Activated CD4-positive, CD25-positive, alpha-beta regulatory T cell (primary cell): ENCODE data around the gene THSD4.

Source experiments
- DNase-seq, 4 experiments: peaks; one replicate each; lab custom pipeline; 2025; lab: John Stamatoyannopoulos, UW

THSD4 gene

DNA sequence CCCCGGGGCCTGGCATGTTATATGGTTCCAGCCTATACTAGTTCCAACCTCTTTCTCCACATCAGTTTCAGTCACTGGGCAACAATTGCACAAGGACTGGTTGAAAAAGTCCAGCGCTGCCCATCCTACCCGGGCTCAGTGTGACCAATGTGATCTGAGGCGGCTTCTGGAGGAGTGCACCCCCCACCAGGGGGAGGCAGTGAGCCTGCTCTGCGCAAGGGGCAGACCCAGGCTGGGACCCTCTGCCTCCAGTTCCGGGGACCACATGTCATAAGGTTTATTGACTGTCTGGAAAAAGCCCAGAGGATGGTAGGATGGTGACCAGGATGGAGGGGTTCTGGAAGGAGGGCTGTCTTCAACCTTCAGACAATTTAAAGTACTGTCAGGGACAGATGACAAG lies 669.4 kb downstream of the THSD4 start:
- DNase-seq = no peak

DNA sequence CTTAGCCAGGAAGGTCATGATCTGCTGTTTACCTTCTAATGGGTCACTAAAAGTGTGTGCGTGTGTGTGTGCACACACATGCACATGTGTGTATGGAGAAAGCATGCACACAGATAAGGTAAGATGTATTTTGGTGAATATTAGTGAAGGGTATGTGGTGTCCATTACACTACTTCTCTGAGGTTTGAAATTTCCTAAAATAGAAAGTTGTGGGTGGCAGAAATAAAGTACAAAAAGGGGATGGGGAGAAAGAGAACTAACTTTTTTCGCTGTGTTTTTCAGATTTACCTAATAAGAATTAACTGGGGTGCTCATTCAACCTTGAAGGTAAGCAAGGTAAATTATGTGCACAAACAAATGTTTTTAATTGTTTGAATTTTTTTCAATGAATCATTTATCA lies 670.7 kb downstream of the THSD4 start:
- DNase-seq = no peak

DNA sequence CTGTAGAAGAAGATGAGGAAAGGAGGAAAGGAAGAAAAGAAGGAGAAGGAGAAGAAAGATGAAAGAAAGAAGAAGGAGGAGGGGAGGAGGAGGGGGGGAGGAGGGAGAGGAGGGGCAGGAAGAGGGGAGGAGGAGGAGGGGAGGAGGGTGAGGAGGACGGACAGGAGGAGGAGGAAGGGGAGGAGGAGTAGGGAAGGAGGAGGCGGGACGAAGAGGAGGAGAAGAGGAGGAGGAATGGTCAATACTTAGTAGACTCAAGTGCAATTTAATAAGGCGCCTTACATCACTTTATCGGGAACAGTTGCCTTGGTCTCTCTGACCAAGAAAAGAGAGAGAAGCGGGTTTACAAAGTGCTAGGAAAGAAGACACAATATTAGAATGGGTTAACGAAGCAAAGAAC lies 671.4 kb downstream of the THSD4 start:
- DNase-seq = no peak

DNA sequence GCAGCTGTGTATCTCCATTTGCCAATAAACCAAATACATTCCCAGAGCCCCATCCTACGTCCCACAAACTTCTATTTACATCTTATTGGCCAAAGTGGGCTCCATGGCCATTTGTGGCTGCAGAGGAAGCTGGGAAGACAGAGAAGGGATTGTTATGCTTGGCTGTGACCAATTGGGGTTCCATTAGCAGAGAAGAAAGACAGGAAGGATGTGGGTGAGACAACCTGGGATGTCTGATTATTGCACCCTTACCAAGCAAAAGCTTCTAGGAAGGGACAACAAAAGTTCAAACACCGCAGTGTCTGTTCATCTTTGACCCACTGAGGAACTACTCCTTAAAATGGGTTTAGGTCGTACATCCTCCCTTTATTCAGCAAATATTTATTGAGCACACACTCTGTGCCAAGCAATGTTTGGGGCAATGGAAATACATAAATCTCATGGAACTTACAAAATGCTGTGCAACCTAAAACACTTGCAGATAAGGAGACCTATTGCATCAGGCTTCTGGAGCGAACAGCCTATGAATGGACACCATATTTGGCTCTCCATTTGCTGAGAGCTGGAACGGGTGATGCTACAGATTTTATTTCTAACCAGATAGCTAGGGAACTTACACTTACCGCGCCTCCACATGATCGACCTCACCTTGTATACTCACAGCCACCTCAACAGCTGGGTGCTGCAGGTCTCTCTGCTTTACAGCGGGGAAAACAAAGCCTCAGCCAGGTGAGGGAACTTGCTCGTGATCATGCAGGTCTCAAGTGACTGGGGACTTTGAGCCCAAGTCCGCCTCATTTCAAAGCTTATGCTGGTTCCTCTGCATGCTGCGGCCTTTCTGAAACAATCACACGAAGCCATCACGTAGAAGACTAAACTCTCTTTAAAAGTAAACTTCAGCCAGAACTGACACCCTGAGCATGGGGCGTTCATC lies 673.6 kb downstream of the THSD4 start:
- DNase-seq = no peak

DNA sequence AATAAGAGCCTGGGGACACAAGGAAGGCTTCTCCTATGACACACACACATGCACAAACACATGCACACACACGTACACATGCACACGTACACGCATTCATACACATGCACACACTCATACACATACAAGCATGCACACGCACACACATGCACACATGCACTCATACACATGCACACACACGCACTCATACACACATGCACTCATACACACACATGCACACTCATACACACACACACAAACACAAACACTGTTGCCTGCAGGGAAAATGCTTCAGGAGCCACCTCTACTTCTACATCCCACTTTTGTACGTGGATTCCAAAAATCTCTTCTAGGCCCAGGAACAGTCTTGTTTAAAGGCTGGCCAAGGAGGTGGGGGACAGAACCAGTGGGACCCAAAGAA lies 674.3 kb downstream of the THSD4 start:
- no peak for DNase-seq

DNA sequence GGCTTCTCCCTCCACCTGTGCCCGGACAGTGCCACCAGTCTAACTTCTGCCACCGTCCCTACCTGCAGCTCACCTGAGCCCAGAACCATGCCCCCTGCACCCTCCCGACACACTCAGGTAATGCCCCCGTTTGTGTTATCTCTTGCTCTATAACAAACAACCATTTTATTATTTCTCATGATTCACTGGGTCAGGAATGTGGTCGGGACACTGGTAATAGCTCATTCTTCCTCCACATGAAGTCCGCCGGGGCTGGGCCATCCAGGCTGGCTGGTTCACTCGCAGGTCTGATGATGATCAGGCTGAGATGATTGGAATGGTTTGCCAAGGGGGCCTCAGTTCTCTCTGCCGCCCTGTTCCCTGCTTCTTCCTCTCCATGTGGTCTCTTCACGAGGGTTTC lies 674.8 kb downstream of the THSD4 start:
- DNase-seq = no peak

DNA sequence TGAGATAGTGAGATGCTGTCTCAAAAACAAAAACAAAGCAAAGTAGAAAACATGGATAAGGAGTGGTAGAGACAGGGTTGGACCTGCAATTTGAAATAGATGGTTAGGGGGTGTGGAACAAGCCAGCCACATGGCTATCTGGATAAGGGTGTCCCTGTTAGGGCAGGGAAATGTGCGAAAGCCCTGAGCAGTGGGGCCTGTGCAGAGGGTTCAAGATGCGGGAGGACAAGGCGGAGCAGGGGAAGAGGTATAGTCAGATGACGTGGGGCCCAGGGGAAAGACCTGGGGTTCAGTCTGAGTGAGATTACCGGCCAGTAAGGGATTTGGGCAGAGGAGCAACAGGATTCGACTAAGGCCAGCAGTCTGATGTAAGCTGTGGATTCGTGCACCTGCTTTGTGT lies 676.7 kb downstream of the THSD4 start:
- DNase-seq = no peak

DNA sequence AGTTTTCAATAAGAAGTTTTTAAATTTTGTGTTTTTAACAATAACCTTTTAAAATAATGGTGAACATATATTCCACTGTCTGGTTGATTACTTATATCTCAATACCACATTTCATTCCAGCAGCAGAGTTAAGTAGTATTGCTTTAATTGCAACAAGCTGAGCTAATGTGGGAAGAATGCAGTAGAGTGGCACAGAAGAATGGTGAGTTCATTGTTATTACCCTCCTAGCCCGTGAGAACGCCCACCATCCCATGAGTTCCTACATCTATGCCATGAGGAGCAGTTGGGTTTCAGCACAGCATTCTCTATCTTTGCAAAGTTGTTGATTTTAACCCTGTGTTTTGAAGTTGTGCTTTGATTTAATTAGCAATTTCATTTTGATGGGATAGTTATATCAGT lies 677.2 kb downstream of the THSD4 start:
- DNase-seq = no peak

DNA sequence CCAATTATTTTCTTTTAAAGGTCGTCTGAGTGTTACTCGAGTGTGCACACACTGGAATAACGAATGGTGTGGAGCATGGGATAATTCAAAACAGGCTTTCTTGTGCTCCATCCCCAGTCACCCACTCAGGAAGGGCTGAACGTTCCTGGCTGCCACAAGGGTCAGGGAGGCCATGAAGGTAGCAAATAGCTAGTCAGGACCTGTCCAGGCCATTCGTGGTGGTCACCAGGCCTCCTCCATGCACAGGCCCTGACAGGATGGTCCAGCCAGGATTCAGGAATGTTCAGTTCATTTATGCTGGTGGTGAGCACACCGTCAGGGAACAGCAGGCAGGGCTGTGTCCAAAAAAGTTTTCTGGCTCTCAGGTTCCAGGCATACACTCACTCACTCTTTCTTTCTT lies 683.4 kb downstream of the THSD4 start:
- DNase-seq = no peak

DNA sequence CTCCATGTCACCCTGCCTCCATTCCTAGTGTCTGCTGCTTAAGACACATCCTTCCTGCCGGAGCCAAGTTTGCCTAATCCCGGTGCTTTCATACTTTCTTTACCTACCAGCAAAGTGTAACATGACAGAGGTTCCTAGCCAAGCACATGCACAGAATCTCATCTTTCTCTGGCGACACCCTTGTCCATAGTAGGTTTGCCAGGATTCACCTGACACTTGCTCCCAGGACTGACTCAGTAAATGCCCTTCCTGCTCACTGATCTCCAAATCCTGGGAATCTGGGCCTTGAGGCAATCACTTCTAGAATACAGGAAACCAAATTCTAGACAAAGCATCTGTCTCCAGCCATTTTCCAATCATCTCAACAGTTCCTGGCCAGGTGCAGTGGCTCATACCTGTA lies 684.9 kb downstream of the THSD4 start:
- DNase-seq = no peak

DNA sequence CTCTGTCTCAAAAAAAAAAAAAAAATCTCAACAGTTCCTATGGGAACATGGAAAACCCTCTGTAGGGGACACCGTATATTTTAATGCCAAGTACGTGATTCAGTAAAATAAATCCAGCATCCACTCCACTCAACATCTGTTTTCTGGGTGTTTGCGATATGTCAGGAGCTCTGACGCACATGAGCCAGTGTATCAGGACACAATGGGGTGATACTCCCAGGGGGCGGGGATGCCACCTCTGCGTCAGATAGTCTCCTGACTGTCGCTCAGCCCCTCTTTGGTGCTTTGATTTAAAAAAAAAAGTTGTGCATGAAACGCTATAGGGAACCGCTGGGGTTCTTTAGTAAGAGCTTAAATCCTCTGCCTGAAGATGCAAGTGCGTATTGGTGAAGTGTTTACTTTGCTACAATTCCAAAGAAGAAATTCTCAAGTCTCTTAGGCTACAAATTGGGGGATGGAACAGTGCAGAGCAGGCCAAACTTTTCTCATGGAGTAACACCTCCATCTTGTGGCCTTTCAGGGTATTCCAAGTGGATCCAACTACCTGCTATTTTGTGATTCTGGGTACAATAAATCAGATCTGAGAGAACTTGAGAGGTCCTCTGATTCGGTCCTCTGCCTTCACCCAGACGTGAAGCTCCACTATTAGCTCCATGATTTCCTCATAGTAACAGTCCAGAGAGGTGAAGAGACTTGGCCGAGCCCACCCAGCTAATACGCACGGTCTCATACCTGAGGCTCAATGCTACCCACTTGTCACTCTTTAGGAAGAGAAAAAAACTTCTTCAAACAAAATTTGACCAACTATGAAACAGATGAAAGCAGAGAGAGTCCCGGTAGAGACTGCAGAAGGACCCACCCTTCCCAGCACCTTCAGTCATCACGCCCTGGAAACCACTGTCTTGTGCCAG lies 685.8 kb downstream of the THSD4 start:
- no peak for DNase-seq

DNA sequence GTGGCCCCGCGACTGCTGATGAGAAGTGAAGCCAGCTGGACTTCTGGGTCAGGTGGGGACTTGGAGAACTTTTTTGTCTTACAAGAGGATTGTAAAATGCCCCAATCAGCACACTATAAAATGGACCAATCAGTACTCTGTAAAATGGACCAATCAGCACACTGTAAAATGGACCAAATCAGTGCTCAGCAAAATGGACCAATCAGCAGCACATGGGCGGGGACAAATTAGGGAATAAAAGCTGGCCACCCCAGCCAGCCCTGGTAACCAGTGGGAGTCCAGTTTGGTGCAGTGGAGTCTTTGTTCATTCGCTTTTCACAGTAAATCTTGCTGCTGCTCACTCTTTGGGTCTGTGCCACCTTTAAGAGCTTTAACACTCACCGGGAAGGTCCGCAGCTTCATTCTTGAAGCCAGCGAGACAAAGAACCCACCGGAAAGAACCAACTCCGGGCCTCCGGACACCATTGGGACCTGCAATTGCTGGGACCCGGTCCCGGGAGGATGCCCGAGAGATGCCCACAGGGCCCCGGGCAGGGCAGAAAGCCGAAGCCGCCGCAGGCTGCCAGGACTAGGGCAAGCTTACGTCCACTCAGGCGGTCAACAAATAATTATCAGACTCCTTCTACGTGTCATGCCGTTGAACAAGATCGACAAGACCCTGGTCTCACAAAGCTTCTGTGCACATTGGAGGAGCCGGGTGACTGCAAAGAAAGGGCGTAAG lies 686.8 kb downstream of the THSD4 start:
- no peak for DNase-seq

DNA sequence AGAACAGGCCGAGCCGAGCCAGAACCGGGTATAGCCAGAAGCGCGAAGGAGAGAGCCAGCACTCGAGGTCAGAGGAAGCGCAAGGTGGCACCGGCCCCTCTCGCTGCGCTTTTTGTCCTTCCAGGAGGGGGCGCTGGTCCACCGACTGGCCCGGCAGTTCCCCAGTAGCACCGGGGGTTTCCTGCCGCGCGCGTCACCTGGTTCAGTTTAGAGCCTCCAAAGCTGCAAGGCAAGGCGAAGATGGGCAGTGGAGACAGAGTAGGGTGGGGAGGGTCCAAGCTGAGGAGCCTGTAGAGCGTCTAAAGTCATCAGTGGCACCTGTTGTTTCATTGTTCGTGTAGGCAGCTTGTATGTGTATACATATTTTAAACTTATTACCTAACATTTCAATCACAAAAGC lies 687.5 kb downstream of the THSD4 start:
- DNase-seq = no peak

DNA sequence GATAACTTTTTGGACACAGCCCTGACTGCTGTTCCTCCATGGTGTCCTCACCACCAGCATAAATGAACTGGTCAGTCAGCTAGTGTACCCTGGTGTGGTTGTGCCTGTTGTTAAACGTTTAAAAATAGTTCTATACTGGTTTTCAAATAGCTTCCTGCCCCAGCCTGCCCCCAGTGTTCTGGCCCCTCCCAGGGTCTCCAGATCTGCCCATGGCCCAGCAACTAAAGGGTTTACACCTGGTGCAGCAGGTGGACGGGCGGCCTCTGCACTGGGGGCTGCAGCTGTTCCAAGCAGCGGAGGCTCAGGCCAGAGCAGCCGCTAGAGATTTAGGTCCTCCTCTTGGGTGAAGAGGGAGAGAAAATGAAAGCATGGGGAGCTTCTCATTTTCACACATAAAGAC lies 689.0 kb downstream of the THSD4 start:
- no peak for DNase-seq

DNA sequence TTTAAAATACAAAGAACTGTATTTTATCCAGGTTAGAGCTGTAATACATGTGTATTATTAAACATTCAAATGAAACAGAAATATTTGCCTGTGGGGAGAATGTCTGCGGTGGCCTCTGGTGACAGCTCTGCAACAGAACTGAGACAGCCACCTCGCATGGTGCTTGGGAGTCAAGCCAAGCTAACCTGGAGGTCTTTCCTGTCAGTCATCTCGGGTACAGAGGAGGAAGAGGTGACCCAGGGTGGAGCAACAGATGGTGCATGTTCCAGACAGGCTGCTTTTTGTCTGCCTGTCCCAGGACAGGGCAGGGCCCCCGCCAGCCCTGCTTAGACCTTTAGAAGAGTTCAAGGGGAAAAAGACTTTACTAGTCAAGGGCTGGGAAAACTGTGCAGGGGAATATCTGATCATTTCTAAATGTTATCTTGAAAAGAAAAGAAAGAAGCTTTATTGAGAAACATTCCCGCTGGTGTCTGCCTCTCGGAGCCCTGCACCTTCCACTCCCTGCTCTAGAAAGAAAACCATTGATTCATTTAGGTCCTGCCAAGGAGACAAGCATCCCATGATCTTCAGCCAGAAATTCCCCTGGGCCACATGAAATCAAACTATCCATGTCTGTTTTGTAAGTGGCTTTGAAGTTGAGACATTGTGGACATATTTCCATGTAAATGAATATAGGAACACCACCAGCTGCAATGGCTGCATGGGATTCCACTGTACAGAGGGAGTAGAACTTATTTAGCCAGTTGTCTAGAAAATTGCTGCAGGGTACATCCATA lies 689.6 kb downstream of the THSD4 start:
- DNase-seq = no peak

DNA sequence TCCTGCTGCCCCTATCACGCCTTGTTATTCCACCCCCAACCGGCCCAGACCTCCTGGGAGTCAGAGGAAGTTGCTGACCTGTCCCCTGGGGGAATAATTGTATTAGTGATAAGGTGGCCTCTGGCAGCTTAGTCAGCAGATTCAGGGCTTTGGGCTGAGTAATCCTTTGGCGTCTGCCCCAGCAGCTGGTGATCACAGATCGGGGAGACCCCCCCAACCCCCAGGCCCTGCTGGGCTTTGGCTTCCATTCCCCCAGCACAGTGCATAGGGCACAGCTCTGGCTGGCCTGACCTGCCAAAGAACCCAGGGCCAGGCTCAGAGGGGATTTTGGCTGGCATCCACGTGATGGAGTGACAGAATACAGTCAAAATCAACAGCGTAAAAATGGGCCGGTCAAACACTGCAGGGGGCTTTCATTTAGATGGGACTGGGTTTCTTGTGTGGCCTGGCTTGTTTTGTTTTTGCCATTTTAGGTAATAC lies 691.2 kb downstream of the THSD4 start:
- DNase-seq = no peak

DNA sequence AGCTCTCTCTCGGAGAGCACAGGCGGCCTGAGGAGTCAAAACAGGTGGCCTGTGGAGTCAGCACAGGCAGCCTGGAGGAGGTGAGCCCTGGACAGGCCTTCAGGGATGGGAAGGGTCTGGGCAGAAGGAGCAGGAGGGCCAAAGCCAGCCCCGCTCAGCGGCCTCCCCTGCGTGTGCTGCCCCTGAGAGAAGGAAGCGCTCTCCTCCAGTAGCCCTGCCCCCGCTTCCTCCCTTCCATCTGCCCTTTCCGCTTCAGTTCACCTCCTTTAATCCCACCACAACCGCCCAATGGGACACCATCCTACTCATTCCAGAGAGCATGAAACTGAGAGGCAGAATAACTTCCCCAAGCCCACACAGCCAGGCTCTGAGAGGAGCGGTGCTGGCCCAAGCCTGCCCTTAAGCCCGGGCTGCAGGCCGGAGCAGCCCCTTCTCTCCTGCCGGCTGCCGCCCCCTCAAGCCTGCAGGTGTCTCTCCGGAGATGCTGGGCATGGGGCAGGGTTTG lies 691.9 kb downstream of the THSD4 start:
- no peak for DNase-seq

DNA sequence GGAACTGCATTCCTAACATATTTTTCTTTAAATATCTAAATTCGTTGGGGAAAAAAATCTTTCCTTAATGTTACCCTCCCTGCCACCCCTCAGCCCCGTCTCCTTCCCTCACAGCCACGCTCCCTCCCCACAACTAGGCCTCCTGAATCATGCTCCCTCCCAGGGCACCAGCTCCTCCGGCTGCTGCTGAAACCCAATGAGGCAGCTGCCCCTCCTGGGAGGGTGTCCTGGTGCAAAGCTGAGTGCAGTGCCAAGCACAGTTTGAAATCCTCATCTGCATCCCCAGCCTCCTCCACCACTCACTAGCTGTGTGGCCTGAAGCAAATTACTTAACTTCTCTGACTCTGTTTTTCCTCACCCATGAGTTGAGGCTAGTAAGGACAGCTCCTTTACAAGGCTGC lies 692.4 kb downstream of the THSD4 start:
- no peak for DNase-seq

DNA sequence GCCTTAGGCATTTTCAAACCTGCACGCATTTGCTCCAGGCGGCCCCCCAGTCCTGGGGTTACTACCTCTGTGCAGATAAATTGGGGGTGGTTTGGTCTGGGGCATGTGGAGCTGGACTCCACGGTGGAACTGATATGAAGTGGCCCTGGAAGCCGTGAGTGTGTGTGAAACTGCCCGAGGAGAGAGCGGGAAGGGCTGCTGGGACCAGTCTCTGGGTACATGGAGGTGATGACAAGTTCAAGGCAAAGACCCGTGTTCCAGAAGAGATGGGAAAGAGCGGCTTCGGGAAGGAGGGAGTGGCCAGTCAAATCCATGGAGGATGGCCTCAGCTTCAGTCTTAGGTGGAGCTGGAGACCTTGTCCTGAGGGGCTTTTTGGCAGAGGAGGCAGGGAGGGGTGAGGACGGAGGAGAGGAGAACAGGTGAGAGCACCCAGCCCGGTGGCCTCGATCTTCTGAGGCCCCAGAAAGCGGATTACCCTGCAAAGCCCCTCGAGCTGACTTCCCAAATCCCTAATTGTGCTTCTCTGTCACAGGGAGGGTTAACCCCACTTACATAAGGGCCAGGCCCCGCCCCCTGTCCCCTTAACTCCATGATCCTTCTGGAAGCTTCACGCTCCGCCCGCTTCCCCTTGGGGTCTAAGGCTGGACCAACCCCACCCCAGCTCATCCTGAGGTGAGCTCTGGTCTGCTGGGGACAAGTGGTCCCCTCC lies 693.2 kb downstream of the THSD4 start:
- DNase-seq = no peak

DNA sequence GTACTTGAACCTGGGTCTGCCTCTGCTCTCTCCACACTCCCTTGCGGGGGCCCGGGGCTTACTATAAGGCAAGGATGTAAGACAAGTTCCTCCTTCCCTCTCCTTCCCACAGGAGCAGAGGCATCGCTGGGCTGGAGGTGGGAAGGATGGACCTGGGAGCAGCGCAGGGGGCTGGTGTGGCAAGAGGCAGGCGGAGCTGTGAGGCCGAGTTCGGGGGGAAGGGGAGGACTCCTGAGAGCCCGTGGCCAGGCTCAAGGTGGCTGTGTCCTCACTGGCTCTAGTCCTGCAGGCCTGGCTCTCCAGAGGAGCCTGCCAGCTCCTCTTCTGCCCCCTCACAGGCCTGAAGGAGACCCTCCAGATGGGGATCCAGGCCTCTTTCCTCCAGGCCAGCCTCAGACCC lies 694.1 kb downstream of the THSD4 start:
- no peak for DNase-seq
